ENCODE data around the gene ZNF185.

DNA sequence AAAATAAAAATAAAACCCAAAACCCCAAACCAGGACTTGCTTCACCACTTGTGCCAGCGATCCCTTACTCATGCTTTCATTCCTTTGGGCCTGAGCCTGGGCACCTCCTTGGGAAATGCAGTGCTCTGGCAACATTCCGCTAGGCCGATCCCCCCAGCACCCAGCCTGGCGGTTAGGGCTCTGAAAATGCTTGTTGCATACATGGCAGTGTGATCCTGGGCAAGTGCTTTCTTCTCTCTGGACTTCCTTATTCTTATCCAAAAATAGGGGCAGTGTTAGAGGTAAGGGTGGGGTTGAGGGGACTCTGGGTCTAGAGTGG lies 4.6 kb downstream of the ZNF185 start:
- TF ChIP-seq POLR2A (IDR thresholded peaks at IDR 0.05) (no peak), POLR2AphosphoS5 (IDR thresholded peaks at IDR 0.05) (no peak)
- TF ChIP-seq, protein P1, sequence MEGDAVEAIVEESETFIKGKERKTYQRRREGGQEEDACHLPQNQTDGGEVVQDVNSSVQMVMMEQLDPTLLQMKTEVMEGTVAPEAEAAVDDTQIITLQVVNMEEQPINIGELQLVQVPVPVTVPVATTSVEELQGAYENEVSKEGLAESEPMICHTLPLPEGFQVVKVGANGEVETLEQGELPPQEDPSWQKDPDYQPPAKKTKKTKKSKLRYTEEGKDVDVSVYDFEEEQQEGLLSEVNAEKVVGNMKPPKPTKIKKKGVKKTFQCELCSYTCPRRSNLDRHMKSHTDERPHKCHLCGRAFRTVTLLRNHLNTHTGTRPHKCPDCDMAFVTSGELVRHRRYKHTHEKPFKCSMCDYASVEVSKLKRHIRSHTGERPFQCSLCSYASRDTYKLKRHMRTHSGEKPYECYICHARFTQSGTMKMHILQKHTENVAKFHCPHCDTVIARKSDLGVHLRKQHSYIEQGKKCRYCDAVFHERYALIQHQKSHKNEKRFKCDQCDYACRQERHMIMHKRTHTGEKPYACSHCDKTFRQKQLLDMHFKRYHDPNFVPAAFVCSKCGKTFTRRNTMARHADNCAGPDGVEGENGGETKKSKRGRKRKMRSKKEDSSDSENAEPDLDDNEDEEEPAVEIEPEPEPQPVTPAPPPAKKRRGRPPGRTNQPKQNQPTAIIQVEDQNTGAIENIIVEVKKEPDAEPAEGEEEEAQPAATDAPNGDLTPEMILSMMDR (IDR thresholded peaks at IDR 0.05 in 8 of 11, conservative IDR thresholded peaks at IDR 0.05 in 3 of 11) = no peak

Data from spleen (tissue), 7 donors.